Fibroblast of lung (primary cell): ENCODE data around the gene CNTN3.

Experiments used
- EZH2 ChIP-seq: IDR thresholded peaks from 2 replicates; pipeline ENCODE4 v1.5.1; 2012; ENCODE audit warnings: low read length, control low read depth, mild to moderate bottlenecking; ENCODE audit errors: missing control alignments
- TF ChIP-seq, protein P1 (sequence below), 2 donors: IDR thresholded peaks in 1 of 2; conservative IDR thresholded peaks in 1 of 2; 1 replicate in 1 of 2; 2 replicates in 1 of 2; pipeline ENCODE4 v1.5.1; 2011 to 2012; ENCODE audit warnings: low read length in 2 of 2, control low read depth in 1 of 2, inconsistent platforms in 1 of 2, low read depth in 1 of 2, mild to moderate bottlenecking in 1 of 2

DNA sequence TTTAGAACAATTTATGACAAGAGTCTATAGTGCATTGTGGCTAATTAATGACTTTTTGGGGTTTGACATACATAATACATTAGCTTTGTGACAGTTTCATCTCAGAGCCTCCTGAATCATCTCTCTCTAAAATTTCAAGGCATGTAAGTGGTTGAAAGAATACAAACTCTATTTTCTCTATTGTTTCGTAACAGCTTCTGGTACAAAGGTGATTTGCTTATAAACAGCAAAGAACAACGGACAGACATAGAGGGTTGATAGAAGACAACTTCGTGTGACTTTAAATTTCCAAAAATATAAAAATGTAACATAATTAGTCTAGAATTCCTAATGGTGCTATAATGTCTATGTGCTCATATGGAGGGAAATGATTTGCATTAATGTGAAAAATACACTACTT, 21.3 kb downstream of the CNTN3 start:
- TF ChIP-seq, protein P1, sequence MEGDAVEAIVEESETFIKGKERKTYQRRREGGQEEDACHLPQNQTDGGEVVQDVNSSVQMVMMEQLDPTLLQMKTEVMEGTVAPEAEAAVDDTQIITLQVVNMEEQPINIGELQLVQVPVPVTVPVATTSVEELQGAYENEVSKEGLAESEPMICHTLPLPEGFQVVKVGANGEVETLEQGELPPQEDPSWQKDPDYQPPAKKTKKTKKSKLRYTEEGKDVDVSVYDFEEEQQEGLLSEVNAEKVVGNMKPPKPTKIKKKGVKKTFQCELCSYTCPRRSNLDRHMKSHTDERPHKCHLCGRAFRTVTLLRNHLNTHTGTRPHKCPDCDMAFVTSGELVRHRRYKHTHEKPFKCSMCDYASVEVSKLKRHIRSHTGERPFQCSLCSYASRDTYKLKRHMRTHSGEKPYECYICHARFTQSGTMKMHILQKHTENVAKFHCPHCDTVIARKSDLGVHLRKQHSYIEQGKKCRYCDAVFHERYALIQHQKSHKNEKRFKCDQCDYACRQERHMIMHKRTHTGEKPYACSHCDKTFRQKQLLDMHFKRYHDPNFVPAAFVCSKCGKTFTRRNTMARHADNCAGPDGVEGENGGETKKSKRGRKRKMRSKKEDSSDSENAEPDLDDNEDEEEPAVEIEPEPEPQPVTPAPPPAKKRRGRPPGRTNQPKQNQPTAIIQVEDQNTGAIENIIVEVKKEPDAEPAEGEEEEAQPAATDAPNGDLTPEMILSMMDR (conservative IDR thresholded peaks at IDR 0.05 in 1 of 2, IDR thresholded peaks at IDR 0.05 in 1 of 2; ENCODE audit: low read depth in 1 of 2, low read length in 2 of 2): no peak
- TF ChIP-seq EZH2: no peak
